HepG2 (cell line): ENCODE data around the gene ANO10. TPM values are rescaled to one million over a fixed set of nuclear protein-coding genes. Genes with fewer than 3 reads are reported as not detected.

Experiments
- ATAC-seq: fragments of 200-7000 bp; cut with Tn5 transposase; 3 replicates; pipeline ENCODE4 v1.9.1; 2020; ENCODE audit warnings: mild to moderate bottlenecking, moderate library complexity
- BruUV-seq: library from RNA; stranded (reverse); fragments of 400-500 nt; replicated peaks from 2 replicates; lab custom pipeline; 2021; lab: Mats Ljungman, UMichigan
- CTCF ChIA-PET: fragments of 300-600 bp; formaldehyde crosslinking; extraction: SDS; loops from one replicate; lab custom pipeline; 2021; ENCODE audit warnings: low total read pairs, inconsistent platforms, low intra/inter-chr PET ratio; lab: Yijun Ruan, JAX
- POLR2A ChIA-PET: fragments of 350-600 bp; sonication (Branson Sonifier 250); formaldehyde crosslinking; loops from one replicate; lab custom pipeline; 2020; ENCODE audit warnings: antibody characterized with exemption, inconsistent platforms; lab: Yijun Ruan, JAX
- DNase-seq: peaks from one replicate; pipeline ENCODE4 v3.0.0-alpha.2; 2015; ENCODE audit warnings: low spot score
- FAIRE-seq: peaks from 3 replicates; lab custom pipeline; 2011; peaks lifted over from hg19 to GRCh38; lab: Jason Lieb, UNC
- H2AFZ ChIP-seq: one replicate; pipeline ENCODE4 v1.6.1; 2011; ENCODE audit warnings: low read length, inconsistent platforms
- H3K27ac ChIP-seq: fragments of 300-600 bp; 3 replicates; pipeline ENCODE4 v1.8.0; 2011; ENCODE audit warnings: mixed run types, mild to moderate bottlenecking, mixed read lengths, low read length, inconsistent platforms; ENCODE audit not compliant: insufficient read depth; ENCODE audit errors: extremely low read length
- H3K27me3 ChIP-seq, 2 experiments: fragments of 200-600 bp in 1 of 2; 2 replicates in 1 of 2; 3 replicates in 1 of 2; pipeline versions ENCODE4 v1.6.0 to v1.8.0; 2011; ENCODE audit warnings: low read length in 2 of 2, mild to moderate bottlenecking in 2 of 2, moderate library complexity in 2 of 2, inconsistent platforms in 1 of 2; ENCODE audit not compliant: insufficient read depth in 2 of 2, control insufficient read depth in 1 of 2
- H3K36me3 ChIP-seq, 2 experiments: fragments of 200-600 bp in 1 of 2; replicated peaks in 1 of 2; 2 replicates in 1 of 2; 3 replicates in 1 of 2; pipeline versions ENCODE4 v1.5.1 to v1.8.0; 2011; ENCODE audit warnings: low read length in 2 of 2, inconsistent platforms in 1 of 2; ENCODE audit not compliant: insufficient read depth in 2 of 2, control insufficient read depth in 1 of 2
- H3K4me1 ChIP-seq: 2 replicates; pipeline ENCODE4 v1.5.1; 2012; ENCODE audit warnings: low read length, inconsistent platforms; ENCODE audit not compliant: insufficient read depth
- H3K4me2 ChIP-seq: 2 replicates; pipeline ENCODE4 v1.6.0; 2011; ENCODE audit warnings: low read depth, low read length, inconsistent platforms
- H3K4me3 ChIP-seq, 3 experiments: fragments of 200-600 bp in 1 of 3; sonication (generic), shearing (Covaris generic) in 1 of 3; replicated peaks in 1 of 3; 2 replicates each; pipeline ENCODE4 v1.5.1; 2011 to 2016; ENCODE audit warnings: low read length in 3 of 3, inconsistent platforms in 2 of 3, low read depth in 2 of 3, mild to moderate bottlenecking in 2 of 3, control low read depth in 1 of 3, mixed read lengths in 1 of 3; ENCODE audit not compliant: insufficient read depth in 1 of 3
- H3K79me2 ChIP-seq: one replicate; pipeline ENCODE4 v1.6.1; 2011; ENCODE audit warnings: low read length, inconsistent platforms; ENCODE audit not compliant: insufficient read depth
- H3K9ac ChIP-seq: 2 replicates; pipeline ENCODE4 v1.6.0; 2011; ENCODE audit warnings: mild to moderate bottlenecking, low read depth, low read length, inconsistent platforms; ENCODE audit not compliant: insufficient read depth
- H3K9me3 ChIP-seq: 2 replicates; pipeline ENCODE4 v1.5.1; 2012; ENCODE audit warnings: mild to moderate bottlenecking, low read length
- H4K20me1 ChIP-seq: 2 replicates; pipeline ENCODE4 v1.6.0; 2011; ENCODE audit warnings: inconsistent platforms, mild to moderate bottlenecking, low read length, moderate library complexity; ENCODE audit not compliant: insufficient read depth
- ASH2L ChIP-seq: fragments of 300-600, 200-600 bp; sonication (generic); IDR thresholded peaks from 2 replicates; pipeline ENCODE4 v1.7.0; 2017; ENCODE audit warnings: low read depth, mild to moderate bottlenecking, moderate library complexity, mixed read lengths, low read length; ENCODE audit not compliant: insufficient read length
- DNMT3B ChIP-seq: conservative IDR thresholded peaks from 2 replicates; pipeline ENCODE4 v1.6.1; 2016; ENCODE audit warnings: missing biosample characterization, control low read depth
- EP300 ChIP-seq, 3 experiments: sonication (generic) in 1 of 3; formaldehyde crosslinking in 1 of 3; IDR thresholded peaks; 2 replicates each; pipeline versions ENCODE4 v1.5.1 to v1.6.1; 2011 to 2020; ENCODE audit warnings: low read depth in 2 of 3, low read length in 2 of 3, borderline replicate concordance in 1 of 3, improper control_type of control experiment in 1 of 3, mild to moderate bottlenecking in 1 of 3, missing genetic modification reagents in 1 of 3, moderate library complexity in 1 of 3
- HMG20A ChIP-seq: IDR thresholded peaks from 2 replicates; pipeline ENCODE4 v1.6.1; 2016; ENCODE audit warnings: borderline replicate concordance
- HNF4A ChIP-seq: sonication (generic); formaldehyde crosslinking; IDR thresholded peaks from 2 replicates; pipeline ENCODE4 v1.4.0; 2020; ENCODE audit warnings: missing genetic modification reagents
- ISL2 ChIP-seq: sonication (generic); formaldehyde crosslinking; IDR thresholded peaks from 2 replicates; pipeline ENCODE4 v1.5.0; 2020; ENCODE audit warnings: missing genetic modification reagents
- PHF21A ChIP-seq: sonication (generic); formaldehyde crosslinking; IDR thresholded peaks from 2 replicates; pipeline ENCODE4 v1.5.0; 2020; ENCODE audit warnings: mild to moderate bottlenecking, missing genetic modification reagents
- RCOR2 ChIP-seq: IDR thresholded peaks from 2 replicates; pipeline ENCODE4 v1.6.1; 2016; ENCODE audit warnings: missing biosample characterization, missing genetic modification reagents
- SAP130 ChIP-seq: IDR thresholded peaks from 2 replicates; pipeline ENCODE4 v1.6.1; 2016; ENCODE audit warnings: low read depth
- SCMH1 ChIP-seq: sonication (generic); formaldehyde crosslinking; IDR thresholded peaks from 2 replicates; pipeline ENCODE4 v1.9.0; 2021; ENCODE audit warnings: missing genetic modification reagents, mild to moderate bottlenecking, borderline replicate concordance
- SIX1 ChIP-seq: sonication (generic); formaldehyde crosslinking; IDR thresholded peaks from 2 replicates; pipeline ENCODE4 v1.4.0; 2020; ENCODE audit warnings: missing genetic modification reagents, borderline replicate concordance
- TFE3 ChIP-seq: IDR thresholded peaks from 2 replicates; pipeline ENCODE4 v1.6.1; 2016
- ZBTB37 ChIP-seq: sonication (generic); formaldehyde crosslinking; IDR thresholded peaks from 2 replicates; pipeline ENCODE4 v1.4.0; 2020; ENCODE audit warnings: mild to moderate bottlenecking, missing genetic modification reagents
- ZGPAT ChIP-seq: IDR thresholded peaks from 2 replicates; pipeline ENCODE4 v1.6.1; 2016; ENCODE audit warnings: mild to moderate bottlenecking
- ZKSCAN1 ChIP-seq: fragments of 150-350 bp; IDR thresholded peaks from 2 replicates; pipeline ENCODE4 v1.6.1; 2014; ENCODE audit warnings: low read length
- ZNF562 ChIP-seq: sonication (generic); formaldehyde crosslinking; IDR thresholded peaks from 2 replicates; pipeline ENCODE4 v1.8.0; 2022; ENCODE audit warnings: missing genetic modification reagents, borderline replicate concordance
- ZSCAN5A ChIP-seq: sonication (generic); formaldehyde crosslinking; IDR thresholded peaks from 2 replicates; pipeline ENCODE4 v1.8.0; 2022; ENCODE audit warnings: mild to moderate bottlenecking, missing genetic modification reagents, borderline replicate concordance
- WGBS: methylation state at CpG from one replicate; pipeline ENCODE4 v1.1.6; 2017; ENCODE audit warnings: low lambda C conversion rate; 5-methylcytosine and 5-hydroxymethylcytosine counted together
- in situ Hi-C: cut with HindIII; loops from 2 replicates; pipeline ENCODE4 v1.10.0; 2017; ENCODE audit warnings: low pct_unique_long_range_greater_than_20kb; ENCODE audit not compliant: extremely low pct_ligation_motif_present
- intact Hi-C: fragments of 100-400 bp; cut with micrococcal nuclease; formaldehyde crosslinking; loops from one replicate; pipeline ENCODE4 v1.10.0; 2022; ENCODE audit not compliant: unreplicated experiment
- polyA plus RNA-seq, 8 experiments: library from polyadenylated mRNA; depleted of rRNA in 3 of 8; stranded (reverse) in 7 of 8; unstranded in 1 of 8; fragments of >200 nt; fragmentation: Illumina TruSeq in 4 of 8; extraction: Trizol in 4 of 8; gene quantifications; 2 replicates each; pipeline versions ENCODE4 v1.2.1 to v1.2.3, GENCODE V29; 2011 to 2016; ENCODE audit warnings: low read depth in 4 of 8, missing spikeins in 1 of 8, mixed read lengths in 1 of 8; ENCODE audit not compliant: insufficient read depth in 1 of 8
- total RNA-seq, 5 experiments: library from RNA; depleted of rRNA; stranded (reverse); fragments of >200 nt; fragmentation: Illumina TruSeq; extraction: Trizol; gene quantifications; 2 replicates each; pipeline ENCODE4 v1.2.3, GENCODE V29; 2016; ENCODE audit warnings: low read depth in 1 of 5

Gene ANO10
- total and polyA plus RNA-seq, 2 of the 13 experiments (the other 11 are each of a cell fraction or from before 2014, with no cell fraction given), result 10.4 to 13.1 TPM

GRCh38 chr3:43316783-43317460 lies 304.9 kb downstream of the ANO10 start:
- peak overlapping the region; percentile 82 for H3K9ac ChIP-seq
- H3K36me3 ChIP-seq, result peaks cover 0 to 13% of the 10 kb centered on the region in 2 experiments; a peak in 2 of 5 replicates
- intact Hi-C loops, result loop anchor here (2.0 kb wide), 1 partner anchor 28 kb away; no protein-coding TSS in a partner anchor
- no peaks in the 10 kb centered on the region for H4K20me1 ChIP-seq
- POLR2A ChIA-PET, result interaction anchor here (0.6 to 1.5 kb wide), 2 partner anchors 30 to 430 kb away, joined by 3 to 8 read pairs; partner anchors contain the start of gene SNRK
- ATAC-seq (peak; percentile 91), DNase-seq (peak; percentile 91), FAIRE-seq (peak; percentile 55)
- H3K9me3 ChIP-seq, result no peaks in the 10 kb centered on the region
- in situ Hi-C loops, result no loop called here
- under 1% methylated on average over 4 of the region's 4 CpGs for WGBS
- H3K27me3 ChIP-seq, result no peaks in the 10 kb centered on the region
- H3K27ac ChIP-seq, result peak overlapping the region; percentile 97
- H3K79me2 ChIP-seq, result peaks cover 89% of the 10 kb centered on the region
- H3K4me1 ChIP-seq, result peaks cover 76% of the 10 kb centered on the region
- CTCF ChIA-PET, result no interaction called here
- BruUV-seq, result no TSS peak
- H3K4me3 ChIP-seq, result peak overlapping the region in 2 of 3 experiments; percentile 8 to 62; a peak in 2 of 6 replicates
- H2AFZ ChIP-seq, result no peak overlapping the region
- peak overlapping the region; percentile 86 for H3K4me2 ChIP-seq
- TF ChIP-seq EP300 (IDR thresholded peaks at IDR 0.05; ENCODE audit: low read depth in 2 of 2, low read length in 2 of 2) (peak in 1 of 2 experiments; percentile 66; a peak in 2 of 4 replicates), EP300 (CRISPR knock-in tag; IDR thresholded peaks at IDR 0.05; ENCODE audit: borderline replicate concordance) (peak; percentile 66), SAP130 (CRISPR knock-in tag) (peak; percentile 64), SIX1 (CRISPR knock-in tag) (peak; percentile 81; the same call in 1 of the 2 replicates), TFE3 (CRISPR knock-in tag) (0 out of 2 replicates have a peak, but pooled peaks have one; percentile 29), ZKSCAN1 (peak; percentile 73; the same call in 1 of the 2 replicates), ZGPAT (CRISPR knock-in tag) (peak; percentile 34; the same call in 1 of the 2 replicates), PHF21A (CRISPR knock-in tag) (peak; percentile 59), HNF4A (CRISPR knock-in tag) (peak; percentile 68), DNMT3B (CRISPR knock-in tag) (peak; percentile 63; the same call in 1 of the 2 replicates), ZNF562 (CRISPR knock-in tag) (no peak), HMG20A (peak; percentile 65), RCOR2 (CRISPR knock-in tag) (peak; percentile 83; the same call in 1 of the 2 replicates), ZSCAN5A (CRISPR knock-in tag) (no peak), ASH2L (peak; percentile 57), ZBTB37 (no peak), ISL2 (peak; percentile 86), SCMH1 (CRISPR knock-in tag) (no peak)
